ENCODE results near the gene KLRF1.
"Not testable (repeated sequence)": the region's sequence is repeated elsewhere in the genome, so short reads cannot be mapped to it uniquely, and the experiment has no call there.

DNA sequence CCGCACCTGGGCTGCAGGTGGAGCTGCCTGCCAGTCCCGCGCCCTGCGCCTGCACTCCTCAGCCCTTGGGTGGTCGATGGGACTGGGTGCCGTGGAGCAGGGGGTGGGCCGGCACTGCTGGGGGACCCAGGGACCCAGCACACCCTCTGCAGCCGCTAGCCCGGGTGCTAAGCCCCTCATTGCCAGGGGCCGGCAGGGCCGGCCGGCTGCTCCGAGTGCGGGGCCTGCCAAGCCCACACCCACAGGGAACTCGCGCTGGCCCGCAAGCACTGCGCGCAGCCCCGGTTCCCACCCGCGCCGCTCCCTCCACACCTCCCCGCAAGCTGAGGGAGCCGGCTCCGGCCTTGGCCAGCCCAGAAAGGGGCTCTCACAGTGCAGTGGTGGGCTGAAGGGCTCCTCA is 48.8 kb downstream of the KLRF1 start:
- TF ChIP-seq, protein P1, sequence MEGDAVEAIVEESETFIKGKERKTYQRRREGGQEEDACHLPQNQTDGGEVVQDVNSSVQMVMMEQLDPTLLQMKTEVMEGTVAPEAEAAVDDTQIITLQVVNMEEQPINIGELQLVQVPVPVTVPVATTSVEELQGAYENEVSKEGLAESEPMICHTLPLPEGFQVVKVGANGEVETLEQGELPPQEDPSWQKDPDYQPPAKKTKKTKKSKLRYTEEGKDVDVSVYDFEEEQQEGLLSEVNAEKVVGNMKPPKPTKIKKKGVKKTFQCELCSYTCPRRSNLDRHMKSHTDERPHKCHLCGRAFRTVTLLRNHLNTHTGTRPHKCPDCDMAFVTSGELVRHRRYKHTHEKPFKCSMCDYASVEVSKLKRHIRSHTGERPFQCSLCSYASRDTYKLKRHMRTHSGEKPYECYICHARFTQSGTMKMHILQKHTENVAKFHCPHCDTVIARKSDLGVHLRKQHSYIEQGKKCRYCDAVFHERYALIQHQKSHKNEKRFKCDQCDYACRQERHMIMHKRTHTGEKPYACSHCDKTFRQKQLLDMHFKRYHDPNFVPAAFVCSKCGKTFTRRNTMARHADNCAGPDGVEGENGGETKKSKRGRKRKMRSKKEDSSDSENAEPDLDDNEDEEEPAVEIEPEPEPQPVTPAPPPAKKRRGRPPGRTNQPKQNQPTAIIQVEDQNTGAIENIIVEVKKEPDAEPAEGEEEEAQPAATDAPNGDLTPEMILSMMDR (IDR thresholded peaks at IDR 0.05), result not testable (repeated sequence)
- TF ChIP-seq POLR2A, POLR2AphosphoS5, EP300 (IDR thresholded peaks at IDR 0.05): not testable (repeated sequence)

All from gastroesophageal sphincter (tissue), 3 donors.